MM.1S (cell line): Measurements from ENCODE around the gene NTMT1.
"Not testable (repeated sequence)": the region's sequence is repeated elsewhere in the genome, so short reads cannot be mapped to it uniquely, and the experiment has no call there.

Experiments used
- DNase-seq: peaks from one replicate; pipeline ENCODE4 v3.0.0-alpha.2; 2015
- H2AFZ ChIP-seq: fragments of 300-600 bp; sonication (generic); 2 replicates; pipeline ENCODE4 v1.6.0; 2016; ENCODE audit warnings: antibody characterized with exemption, low read length
- H3F3A ChIP-seq: fragments of 300-600 bp; sonication (generic); 2 replicates; pipeline ENCODE4 v1.6.1; 2016; ENCODE audit warnings: mild to moderate bottlenecking, antibody characterized with exemption, low read length, moderate library complexity, mixed read lengths; ENCODE audit not compliant: insufficient read depth
- H3K27ac ChIP-seq: fragments of 300-600 bp; sonication (generic); 2 replicates; pipeline ENCODE4 v1.5.1; 2016; ENCODE audit warnings: mild to moderate bottlenecking, low read length
- H3K27me3 ChIP-seq: fragments of 300-600 bp; sonication (generic); replicated peaks from 2 replicates; pipeline ENCODE4 v1.6.0; 2016; ENCODE audit warnings: low read length; ENCODE audit not compliant: insufficient read depth
- H3K36me3 ChIP-seq: fragments of 300-600 bp; sonication (generic); replicated peaks from 2 replicates; pipeline ENCODE4 v1.6.1; 2016; ENCODE audit warnings: mild to moderate bottlenecking, low read length, mixed read lengths; ENCODE audit not compliant: insufficient read depth
- H3K4me1 ChIP-seq: fragments of 300-600 bp; sonication (generic); 2 replicates; pipeline ENCODE4 v1.6.1; 2016; ENCODE audit warnings: low read length, mixed read lengths
- H3K4me2 ChIP-seq: fragments of 300-600 bp; sonication (generic); 2 replicates; pipeline ENCODE4 v1.6.0; 2016; ENCODE audit warnings: low read depth, low read length
- H3K4me3 ChIP-seq: fragments of 300-600 bp; sonication (generic); 2 replicates; pipeline ENCODE4 v1.5.1; 2016; ENCODE audit warnings: low read length, mixed read lengths
- H3K79me2 ChIP-seq: fragments of 300-600 bp; sonication (generic); 2 replicates; pipeline ENCODE4 v1.6.1; 2016; ENCODE audit warnings: mixed run types, low read length, mixed read lengths
- H3K9ac ChIP-seq: fragments of 300-600 bp; sonication (generic); 2 replicates; pipeline ENCODE4 v1.6.1; 2016; ENCODE audit warnings: low read length, mixed read lengths
- H3K9me2 ChIP-seq: fragments of 300-600 bp; sonication (generic); replicated peaks from 2 replicates; pipeline ENCODE4 v1.6.1; 2016; ENCODE audit warnings: mild to moderate bottlenecking, low read length, mixed read lengths; ENCODE audit not compliant: insufficient read depth
- H3K9me3 ChIP-seq: fragments of 300-600 bp; sonication (generic); replicated peaks from 2 replicates; pipeline ENCODE4 v1.6.1; 2016; ENCODE audit warnings: mild to moderate bottlenecking, low read length, mixed read lengths; ENCODE audit not compliant: insufficient read depth
- H4K20me1 ChIP-seq: fragments of 300-600 bp; sonication (generic); 2 replicates; pipeline ENCODE4 v1.6.1; 2016; ENCODE audit warnings: mild to moderate bottlenecking, low read length, moderate library complexity, mixed read lengths; ENCODE audit not compliant: insufficient read depth
- CTCF ChIP-seq: fragments of 300-600 bp; sonication (generic); IDR thresholded peaks from 2 replicates; pipeline ENCODE4 v1.5.1; 2016; ENCODE audit warnings: antibody characterized with exemption, low read length, mixed read lengths
- EZH2 ChIP-seq: fragments of 300-600 bp; sonication (generic); optimal IDR thresholded peaks from 2 replicates; pipeline ENCODE3; 2017; ENCODE audit warnings: low read depth, mild to moderate bottlenecking, antibody characterized with exemption, low read length, mixed read lengths
- EZH2phosphoT487 ChIP-seq: fragments of 300-600 bp; sonication (generic); IDR thresholded peaks from 2 replicates; pipeline ENCODE4 v1.6.1; 2018; ENCODE audit warnings: antibody characterized with exemption, low read length

NTMT1 gene

GRCh38 chr9:129635099-129636065 is 9.4 kb downstream of the NTMT1 start:
- H3F3A ChIP-seq, result peaks cover 6% of the 10 kb centered on the region; the same call in 1 of the 2 replicates
- H3K4me2 ChIP-seq, result no peak overlapping the region
- no peak overlapping the region for H3K4me3 ChIP-seq
- no peak overlapping the region for H2AFZ ChIP-seq
- H3K36me3 ChIP-seq, result no peaks in the 10 kb centered on the region; the same call in 1 of the 2 replicates
- H3K79me2 ChIP-seq, result peaks cover 59% of the 10 kb centered on the region
- no peaks in the 10 kb centered on the region for H3K4me1 ChIP-seq
- H3K27me3 ChIP-seq, result no peaks in the 10 kb centered on the region
- TF ChIP-seq CTCF (no peak), EZH2 (no peak), EZH2phosphoT487 (no peak)
- peaks cover 10% of the 10 kb centered on the region; the same call in 1 of the 2 replicates for H4K20me1 ChIP-seq
- H3K27ac ChIP-seq, result no peak overlapping the region
- no peak for DNase-seq
- H3K9me3 ChIP-seq, result no peaks in the 10 kb centered on the region
- no peak overlapping the region for H3K9ac ChIP-seq
- no peaks in the 10 kb centered on the region for H3K9me2 ChIP-seq

- not testable (repeated sequence) for H3K4me3 ChIP-seq, DNase-seq, H3K9ac ChIP-seq, H2AFZ ChIP-seq, H3F3A ChIP-seq, H4K20me1 ChIP-seq, H3K9me3 ChIP-seq, H3K4me1 ChIP-seq, H3K27me3 ChIP-seq, H3K9me2 ChIP-seq, H3K27ac ChIP-seq, H3K36me3 ChIP-seq, H3K4me2 ChIP-seq
- H3K79me2 ChIP-seq, result peaks cover 59% of the 10 kb centered on the region
These were observed 10.4 kb downstream of the NTMT1 start for GRCh38 chr9:129636343-129636742.

DNA sequence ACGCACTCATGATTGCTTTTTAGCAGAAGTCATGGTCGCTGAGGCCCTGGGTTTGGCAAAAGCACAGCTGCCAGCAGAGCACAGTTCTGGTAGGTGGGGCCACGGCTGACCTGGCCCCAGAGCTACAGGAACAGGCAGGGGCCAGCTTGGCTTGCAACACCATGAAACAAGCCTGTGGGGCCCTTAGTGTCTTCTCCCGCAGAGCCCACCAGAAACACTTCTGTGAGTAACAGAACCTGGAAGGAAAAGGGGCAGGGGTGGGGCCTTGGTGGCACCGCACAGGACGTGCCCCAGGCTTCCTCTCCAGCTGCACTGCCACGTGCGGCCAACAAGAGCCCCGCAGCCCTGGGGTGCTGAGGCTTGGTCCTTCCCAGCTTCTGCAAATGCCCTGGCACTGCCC is 11.1 kb downstream of the NTMT1 start:
- Histone ChIP-seq H3K4me3 (no peak overlapping the region), H3K27me3 (no peaks in the 10 kb centered on the region), H3K9me3 (no peaks in the 10 kb centered on the region), H3K4me1 (peaks cover 9% of the 10 kb centered on the region), H3K4me2 (no peak overlapping the region), H3K27ac (no peak overlapping the region), H3K9me2 (no peaks in the 10 kb centered on the region), H3K9ac (no peak overlapping the region), H3K79me2 (peaks cover 58% of the 10 kb centered on the region), H3K36me3 (no peaks in the 10 kb centered on the region; the same call in 1 of the 2 replicates), H3F3A (peaks cover 6% of the 10 kb centered on the region; the same call in 1 of the 2 replicates), H4K20me1 (no peaks in the 10 kb centered on the region; the same call in 1 of the 2 replicates), H2AFZ (no peak overlapping the region)
- DNase-seq, result no peak
- TF ChIP-seq CTCF (no peak), EZH2 (no peak), EZH2phosphoT487 (no peak)
